KOPT-K1 (cell line): Measurements from ENCODE around the gene POLR2E.

Experiments
- H3K27ac ChIP-seq: fragments of 200-600 bp; sonication (generic); 2 replicates; pipeline ENCODE4 v1.5.1; 2016; ENCODE audit warnings: antibody characterized with exemption, mild to moderate bottlenecking, low read depth, low read length; ENCODE audit not compliant: poor library complexity, severe bottlenecking
- H3K36me3 ChIP-seq: fragments of 200-600 bp; sonication (generic); 2 replicates; pipeline ENCODE4 v1.5.1; 2017; ENCODE audit warnings: antibody characterized with exemption, mild to moderate bottlenecking, low read length, moderate library complexity; ENCODE audit not compliant: insufficient read depth
- H3K9me3 ChIP-seq: fragments of 200-600 bp; sonication (generic); 2 replicates; pipeline ENCODE4 v1.5.1; 2017; ENCODE audit warnings: antibody characterized with exemption, low read length, mild to moderate bottlenecking; ENCODE audit not compliant: insufficient read depth, poor library complexity, severe bottlenecking

The POLR2E gene

DNA sequence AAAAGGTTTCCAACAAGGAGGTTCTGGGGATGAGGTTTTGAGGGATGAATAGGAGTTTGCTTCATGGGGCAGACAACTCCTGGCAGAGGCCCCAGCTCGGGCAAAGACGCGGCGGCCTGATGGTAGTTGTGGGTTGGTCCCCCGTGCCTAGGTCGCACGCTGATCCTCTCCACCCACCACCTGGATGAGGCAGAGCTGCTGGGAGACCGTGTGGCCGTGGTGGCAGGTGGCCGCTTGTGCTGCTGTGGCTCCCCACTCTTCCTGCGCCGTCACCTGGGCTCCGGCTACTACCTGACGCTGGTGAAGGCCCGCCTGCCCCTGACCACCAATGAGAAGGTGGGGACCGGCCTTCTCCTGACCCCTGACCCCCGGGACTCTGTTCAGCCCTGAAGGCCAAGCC, 43.4 kb downstream of the POLR2E start:
- H3K36me3 ChIP-seq = peaks cover 4% of the 10 kb centered on the region; the same call in 1 of the 2 replicates
- H3K27ac ChIP-seq = peak overlapping the region; percentile 57
- H3K9me3 ChIP-seq = no peaks in the 10 kb centered on the region

DNA sequence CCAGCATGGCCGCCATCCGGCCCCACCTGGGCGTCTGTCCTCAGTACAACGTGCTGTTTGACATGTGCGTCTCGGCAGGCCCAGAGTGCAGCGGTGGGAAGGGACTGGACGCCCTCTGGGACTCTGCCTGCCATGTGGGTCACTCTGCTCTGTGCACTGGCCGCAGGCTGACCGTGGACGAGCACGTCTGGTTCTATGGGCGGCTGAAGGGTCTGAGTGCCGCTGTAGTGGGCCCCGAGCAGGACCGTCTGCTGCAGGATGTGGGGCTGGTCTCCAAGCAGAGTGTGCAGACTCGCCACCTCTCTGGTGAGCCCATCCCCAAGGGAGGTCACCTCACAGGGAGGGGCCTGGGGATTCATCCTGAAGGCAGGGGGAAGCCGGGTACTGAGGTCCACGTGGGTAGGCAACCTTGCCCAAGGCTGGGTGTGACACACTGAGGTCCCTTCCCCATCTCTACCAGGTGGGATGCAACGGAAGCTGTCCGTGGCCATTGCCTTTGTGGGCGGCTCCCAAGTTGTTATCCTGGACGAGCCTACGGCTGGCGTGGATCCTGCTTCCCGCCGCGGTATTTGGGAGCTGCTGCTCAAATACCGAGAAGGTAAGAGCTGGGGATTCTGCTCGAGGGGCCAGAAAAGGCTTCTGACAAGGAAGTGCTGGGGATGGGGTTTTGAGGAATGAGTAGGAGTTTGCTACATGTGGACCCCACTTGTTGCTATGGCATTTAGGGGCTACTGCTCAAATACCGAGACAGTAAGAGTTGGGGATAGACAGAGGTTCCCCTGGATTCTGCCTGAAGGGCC, 44.0 kb downstream of the POLR2E start:
- Histone ChIP-seq H3K36me3 (0 out of 2 replicates have a peak, but pooled peaks cover under 1% of the 10 kb centered on the region), H3K27ac (peak overlapping the region; percentile 57), H3K9me3 (no peaks in the 10 kb centered on the region)

DNA sequence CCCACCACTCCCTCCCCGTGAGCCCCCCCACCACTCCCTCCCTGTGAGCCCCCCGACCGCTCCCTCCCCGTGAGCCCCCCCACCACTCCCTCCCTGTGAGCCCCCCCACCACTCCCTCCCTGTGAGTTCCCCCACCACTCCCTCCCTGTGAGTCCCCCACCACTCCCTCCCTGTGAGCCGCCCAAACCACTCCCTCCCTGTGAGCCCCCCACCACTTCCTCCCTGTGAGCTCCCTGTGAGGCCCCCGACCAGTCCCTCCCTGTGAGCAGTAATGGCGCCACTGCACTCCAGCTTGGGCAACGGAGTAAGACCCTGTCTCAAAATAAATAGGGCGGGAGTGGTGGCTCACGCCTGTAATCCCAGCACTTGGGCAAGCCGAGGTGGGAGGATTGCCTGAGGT, 45.4 kb downstream of the POLR2E start:
- no peak overlapping the region for H3K27ac ChIP-seq

GRCh38 chr19:1049106-1049505, 46.1 kb downstream of the POLR2E start:
- Histone ChIP-seq H3K27ac (no peak overlapping the region), H3K9me3 (no peaks in the 10 kb centered on the region), H3K36me3 (no peaks in the 10 kb centered on the region; the same call in 1 of the 2 replicates)

More for the DNA sequence above, 45.4 kb downstream of the POLR2E start:
- Histone ChIP-seq H3K9me3 (no peaks in the 10 kb centered on the region), H3K36me3 (no peaks in the 10 kb centered on the region)

DNA sequence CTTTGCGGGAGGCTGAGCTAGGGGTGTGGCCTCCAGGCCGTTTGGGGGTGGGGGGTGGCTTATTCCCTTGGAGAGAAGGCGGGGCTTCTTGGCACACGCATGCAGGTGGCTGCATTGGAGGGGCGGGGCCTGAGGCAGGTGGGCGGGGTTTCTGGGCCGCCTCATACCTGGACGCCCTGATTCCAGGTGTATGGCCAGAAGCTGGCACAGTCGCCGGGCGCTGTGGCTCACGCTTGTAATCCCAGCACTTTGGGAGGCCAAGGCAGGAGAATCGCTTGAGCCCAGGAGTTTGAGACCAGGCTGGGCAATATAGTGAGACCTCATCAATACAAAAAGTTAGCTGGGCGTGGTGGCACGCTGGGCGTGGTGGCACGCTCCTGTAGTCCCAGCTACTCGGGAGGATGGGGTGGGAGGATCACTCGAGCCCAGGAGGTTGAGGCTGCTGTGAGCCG, 47.5 kb downstream of the POLR2E start:
- Histone ChIP-seq H3K36me3 (no peaks in the 10 kb centered on the region; the same call in 1 of the 2 replicates), H3K27ac (no peak overlapping the region), H3K9me3 (no peaks in the 10 kb centered on the region)

GRCh38 chr19:1046836-1047695, 48.1 kb downstream of the POLR2E start:
- Histone ChIP-seq H3K36me3 (no peaks in the 10 kb centered on the region; the same call in 1 of the 2 replicates), H3K27ac (no peak overlapping the region), H3K9me3 (no peaks in the 10 kb centered on the region)

DNA sequence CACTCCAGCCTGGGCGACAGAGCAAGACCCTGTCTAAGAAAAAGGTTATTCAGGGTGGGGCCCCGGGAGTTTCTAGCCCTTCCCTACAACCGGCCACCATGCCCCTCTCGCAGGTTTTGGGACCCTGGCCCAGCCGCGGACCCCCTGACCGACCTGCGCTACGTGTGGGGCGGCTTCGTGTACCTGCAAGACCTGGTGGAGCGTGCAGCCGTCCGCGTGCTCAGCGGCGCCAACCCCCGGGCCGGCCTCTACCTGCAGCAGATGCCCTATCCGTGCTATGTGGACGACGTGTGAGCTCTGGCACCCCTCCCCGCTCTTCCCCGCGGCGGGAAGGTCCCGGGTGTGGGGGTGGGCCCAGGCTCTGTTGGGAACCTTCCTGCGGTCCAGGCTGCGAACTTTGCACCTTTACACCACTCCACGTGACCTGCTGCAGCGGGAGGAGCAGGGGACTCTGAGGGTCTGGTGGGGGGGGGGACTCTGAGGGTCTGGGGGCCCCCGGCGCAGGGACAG, 49.0 kb downstream of the POLR2E start:
- H3K36me3 ChIP-seq = no peaks in the 10 kb centered on the region; the same call in 1 of the 2 replicates
- no peaks in the 10 kb centered on the region for H3K9me3 ChIP-seq
- no peak overlapping the region for H3K27ac ChIP-seq

GRCh38 chr19:1045247-1045603, 50.0 kb downstream of the POLR2E start:
- no peaks in the 10 kb centered on the region for H3K9me3 ChIP-seq
- H3K36me3 ChIP-seq = no peaks in the 10 kb centered on the region; the same call in 1 of the 2 replicates
- H3K27ac ChIP-seq = no peak overlapping the region

DNA sequence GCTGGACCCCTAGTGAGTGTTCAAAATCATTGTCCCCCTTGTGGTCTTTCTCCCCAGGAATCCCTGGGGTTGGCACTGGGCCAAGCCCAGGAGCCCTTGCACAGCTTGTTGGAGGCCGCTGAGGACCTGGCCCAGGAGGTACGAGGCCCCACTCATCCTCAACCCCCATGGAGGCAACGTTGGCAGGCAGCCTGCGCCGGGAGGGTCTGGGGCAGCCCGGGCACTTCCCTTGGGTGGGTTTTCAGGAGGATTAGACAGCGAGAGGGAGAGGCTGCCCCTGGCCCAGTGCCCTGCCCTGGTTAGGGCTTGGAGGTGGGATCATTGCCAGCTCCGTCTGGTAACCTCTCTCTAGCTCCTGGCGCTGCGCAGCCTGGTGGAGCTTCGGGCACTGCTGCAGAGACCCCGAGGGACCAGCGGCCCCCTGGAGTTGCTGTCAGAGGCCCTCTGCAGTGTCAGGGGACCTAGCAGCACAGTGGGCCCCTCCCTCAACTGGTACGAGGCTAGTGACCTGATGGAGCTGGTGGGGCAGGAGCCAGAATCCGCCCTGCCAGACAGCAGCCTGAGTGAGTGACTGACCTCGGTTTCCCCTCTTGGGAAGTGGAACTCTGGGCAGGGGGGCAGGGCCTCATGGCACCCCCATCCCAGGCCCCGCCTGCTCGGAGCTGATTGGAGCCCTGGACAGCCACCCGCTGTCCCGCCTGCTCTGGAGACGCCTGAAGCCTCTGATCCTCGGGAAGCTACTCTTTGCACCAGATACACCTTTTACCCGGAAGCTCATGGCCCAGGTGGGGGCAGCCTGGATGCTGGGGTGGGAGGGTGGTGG, 52.3 kb downstream of the POLR2E start:
- Histone ChIP-seq H3K27ac (no peak overlapping the region), H3K9me3 (no peaks in the 10 kb centered on the region), H3K36me3 (no peaks in the 10 kb centered on the region; the same call in 1 of the 2 replicates)

DNA sequence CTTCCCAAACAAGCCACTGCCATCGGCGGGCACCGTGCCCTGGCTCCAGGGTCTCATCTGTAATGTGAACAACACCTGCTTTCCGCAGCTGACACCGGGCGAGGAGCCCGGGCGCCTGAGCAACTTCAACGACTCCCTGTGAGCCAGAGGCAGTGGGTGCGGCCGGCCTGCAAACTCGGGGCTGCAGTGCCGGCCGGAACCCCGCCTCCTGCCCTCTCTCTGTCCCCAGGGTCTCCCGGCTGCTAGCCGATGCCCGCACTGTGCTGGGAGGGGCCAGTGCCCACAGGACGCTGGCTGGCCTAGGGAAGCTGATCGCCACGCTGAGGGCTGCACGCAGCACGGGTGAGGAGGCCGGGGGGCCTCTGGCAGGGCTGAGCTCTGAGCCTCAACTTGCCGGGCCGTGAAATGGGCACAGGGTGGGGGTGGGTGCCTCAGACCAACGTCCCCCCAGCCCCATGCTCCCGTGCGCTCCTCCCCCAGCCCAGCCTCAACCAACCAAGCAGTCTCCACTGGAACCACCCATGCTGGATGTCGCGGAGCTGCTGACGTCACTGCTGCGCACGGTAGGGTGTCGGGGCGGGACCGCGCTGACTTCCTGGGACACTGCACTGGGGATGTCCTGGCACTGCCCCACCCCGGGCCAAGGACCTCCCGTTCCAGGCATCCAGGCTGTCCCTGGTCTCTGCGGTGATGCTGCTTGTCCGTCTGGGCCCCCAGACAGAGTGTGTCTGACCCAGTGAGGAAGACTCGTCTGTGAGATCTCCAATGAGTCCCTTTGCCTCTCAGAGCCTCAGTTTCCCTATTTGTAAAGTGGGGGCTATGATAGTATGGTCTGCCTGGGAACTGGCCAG, 53.1 kb downstream of the POLR2E start:
- no peaks in the 10 kb centered on the region; the same call in 1 of the 2 replicates for H3K36me3 ChIP-seq
- no peak overlapping the region for H3K27ac ChIP-seq
- H3K9me3 ChIP-seq = no peaks in the 10 kb centered on the region

GRCh38 chr19:1041272-1041834, 53.8 kb downstream of the POLR2E start:
- Histone ChIP-seq H3K36me3 (no peaks in the 10 kb centered on the region; the same call in 1 of the 2 replicates), H3K9me3 (no peaks in the 10 kb centered on the region), H3K27ac (no peak overlapping the region)

- no peaks in the 10 kb centered on the region; the same call in 1 of the 2 replicates for H3K36me3 ChIP-seq
- H3K27ac ChIP-seq = peak overlapping the region; percentile 53
- H3K9me3 ChIP-seq = no peaks in the 10 kb centered on the region
These were observed 54.5 kb downstream of the POLR2E start for GRCh38 chr19:1040476-1041271.
